Glutamatergic neuron (in vitro differentiated cells): ENCODE measurements around the gene CCL7. TPM values are rescaled to one million over a fixed set of nuclear protein-coding genes. Genes with fewer than 3 reads are reported as not detected.

Experiments used
- DNase-seq: peaks from one replicate; pipeline ENCODE4 v3.0.0; 2022
- H3K27ac Mint-ChIP-seq: one replicate; pipeline ENCODE4 v1.8.0; 2020; ENCODE audit warnings: mild to moderate bottlenecking, mixed read lengths, inconsistent platforms; ENCODE audit not compliant: unreplicated experiment
- H3K27me3 Mint-ChIP-seq: one replicate; pipeline ENCODE4 v1.8.0; 2020; ENCODE audit warnings: mild to moderate bottlenecking, moderate library complexity, mixed read lengths, inconsistent platforms; ENCODE audit not compliant: unreplicated experiment
- H3K36me3 Mint-ChIP-seq: one replicate; pipeline ENCODE4 v1.8.0; 2020; ENCODE audit warnings: mild to moderate bottlenecking, mixed read lengths, inconsistent platforms; ENCODE audit not compliant: unreplicated experiment
- H3K4me1 Mint-ChIP-seq: one replicate; pipeline ENCODE4 v1.8.0; 2020; ENCODE audit warnings: mild to moderate bottlenecking, low read depth, mixed read lengths, inconsistent platforms; ENCODE audit not compliant: unreplicated experiment
- H3K4me3 Mint-ChIP-seq: one replicate; pipeline ENCODE4 v1.8.0; 2020; ENCODE audit warnings: mild to moderate bottlenecking, mixed read lengths, inconsistent platforms; ENCODE audit not compliant: unreplicated experiment
- H3K9me3 Mint-ChIP-seq: one replicate; pipeline ENCODE4 v1.8.0; 2020; ENCODE audit warnings: mild to moderate bottlenecking, moderate library complexity, mixed read lengths, inconsistent platforms; ENCODE audit not compliant: unreplicated experiment
- CTCF ChIP-seq: fragments of 200-600 bp; sonication (generic); IDR thresholded peaks from one replicate; pipeline ENCODE4 v1.5.0; 2021; ENCODE audit not compliant: partially characterized antibody, unreplicated experiment
- total RNA-seq: library from RNA; stranded (reverse); fragmentation: NEBNext Ultra II Directional; extraction: Animal tissue kit (Norgen Biotek cat#: 25700); gene quantifications from one replicate; pipeline ENCODE4 v1.2.1, GENCODE V29; 2021; ENCODE audit not compliant: unreplicated experiment

Gene CCL7
- total RNA-seq, 1 donor from 2014 or later = not detected

GRCh38 chr17:34251186-34251585 lies 18.8 kb upstream of the CCL7 start:
- no peak for DNase-seq
- Mint-ChIP-seq H3K27ac (no peak overlapping the region), H3K36me3 (no peaks in the 10 kb centered on the region), H3K27me3 (no peaks in the 10 kb centered on the region), H3K9me3 (no peaks in the 10 kb centered on the region), H3K4me3 (no peak overlapping the region), H3K4me1 (peaks cover 7% of the 10 kb centered on the region)
- no peak for TF ChIP-seq CTCF

DNA sequence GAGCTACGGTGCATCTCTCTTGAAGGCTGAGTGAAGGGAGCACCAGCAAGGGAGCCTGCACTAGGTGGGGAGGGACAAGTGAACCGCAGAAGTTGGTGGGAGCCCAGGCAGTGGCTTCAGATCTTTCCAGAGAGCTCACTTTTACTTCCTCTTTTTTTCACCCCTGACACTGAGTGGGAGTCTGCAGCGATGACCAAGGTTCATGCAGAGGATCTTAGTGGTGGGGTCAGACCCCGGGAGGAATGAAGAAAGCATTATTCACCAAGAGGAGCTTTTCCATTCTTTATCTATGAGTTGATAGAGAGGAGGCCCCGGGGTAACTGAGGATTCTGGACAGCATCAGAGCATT lies 18.0 kb upstream of the CCL7 start:
- Mint-ChIP-seq H3K27ac (no peak overlapping the region), H3K9me3 (no peaks in the 10 kb centered on the region), H3K4me1 (peaks cover 7% of the 10 kb centered on the region), H3K27me3 (peaks cover 2% of the 10 kb centered on the region), H3K4me3 (no peak overlapping the region), H3K36me3 (no peaks in the 10 kb centered on the region)
- no peak for DNase-seq
- TF ChIP-seq CTCF = no peak

- H3K36me3 Mint-ChIP-seq = no peaks in the 10 kb centered on the region
- H3K27me3 Mint-ChIP-seq = peaks cover 2% of the 10 kb centered on the region
- no peak for TF ChIP-seq CTCF
- DNase-seq = no peak
- H3K4me1 Mint-ChIP-seq = peaks cover 7% of the 10 kb centered on the region
- H3K4me3 Mint-ChIP-seq = no peak overlapping the region
- no peaks in the 10 kb centered on the region for H3K9me3 Mint-ChIP-seq
- no peak overlapping the region for H3K27ac Mint-ChIP-seq
These were observed 17.4 kb upstream of the CCL7 start for GRCh38 chr17:34252444-34253138.

DNA sequence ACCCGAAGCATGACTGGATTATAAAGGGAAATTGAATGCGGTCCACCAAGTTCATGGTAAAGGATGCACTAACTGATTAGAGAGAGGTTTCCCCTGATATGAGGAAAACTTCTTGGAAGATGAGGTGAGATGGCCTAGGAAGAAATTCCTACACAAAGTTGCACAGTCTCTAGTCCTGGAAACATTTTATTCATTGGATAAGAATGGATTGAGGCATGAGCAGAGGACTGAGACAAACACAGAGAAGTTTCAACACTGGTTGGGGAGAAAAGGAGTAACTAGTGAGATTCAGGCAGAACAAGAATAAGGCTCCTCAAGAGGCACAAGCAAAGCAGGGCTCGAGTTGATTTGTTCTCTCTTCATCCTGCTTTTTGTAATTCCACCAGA lies 16.9 kb upstream of the CCL7 start:
- no peak overlapping the region for H3K4me3 Mint-ChIP-seq
- no peak for TF ChIP-seq CTCF
- no peak for DNase-seq
- peaks cover 2% of the 10 kb centered on the region for H3K27me3 Mint-ChIP-seq
- H3K36me3 Mint-ChIP-seq = no peaks in the 10 kb centered on the region
- no peak overlapping the region for H3K27ac Mint-ChIP-seq
- no peaks in the 10 kb centered on the region for H3K9me3 Mint-ChIP-seq
- H3K4me1 Mint-ChIP-seq = peaks cover 7% of the 10 kb centered on the region

GRCh38 chr17:34254146-34254545 lies 15.9 kb upstream of the CCL7 start:
- peaks cover 7% of the 10 kb centered on the region for H3K4me1 Mint-ChIP-seq

More at GRCh38 chr17:34254146-34254545, 15.9 kb upstream of the CCL7 start:
- Mint-ChIP-seq H3K36me3 (no peaks in the 10 kb centered on the region), H3K27me3 (peaks cover 2% of the 10 kb centered on the region), H3K4me3 (no peak overlapping the region), H3K9me3 (no peaks in the 10 kb centered on the region), H3K27ac (no peak overlapping the region)
- DNase-seq = no peak
- TF ChIP-seq CTCF = no peak
